GM10248 (cell line): ENCODE results near the gene TMCO4.

ENCODE experiments used
- CTCF ChIA-PET: fragments of 300-600 bp; sonication (Branson Sonifier 250); formaldehyde crosslinking; extraction: SDS; loops from one replicate; lab custom pipeline; 2021; ENCODE audit warnings: antibody characterized with exemption; lab: Yijun Ruan, JAX
- POLR2A ChIA-PET: fragments of 350-650 bp; sonication (Branson Sonifier 250); formaldehyde crosslinking; extraction: SDS; loops from one replicate; lab custom pipeline; 2020; ENCODE audit warnings: antibody characterized with exemption; lab: Yijun Ruan, JAX
- DNase-seq: peaks from one replicate; pipeline ENCODE4 v3.0.0; 2012; ENCODE audit errors: extremely low spot score
- TF ChIP-seq, protein P1 (sequence below): IDR thresholded peaks from 2 replicates; pipeline ENCODE4 v1.5.1; 2012; ENCODE audit warnings: mild to moderate bottlenecking, low read depth; ENCODE audit errors: extremely low read depth, missing control alignments, control extremely low read depth

The TMCO4 gene

DNA sequence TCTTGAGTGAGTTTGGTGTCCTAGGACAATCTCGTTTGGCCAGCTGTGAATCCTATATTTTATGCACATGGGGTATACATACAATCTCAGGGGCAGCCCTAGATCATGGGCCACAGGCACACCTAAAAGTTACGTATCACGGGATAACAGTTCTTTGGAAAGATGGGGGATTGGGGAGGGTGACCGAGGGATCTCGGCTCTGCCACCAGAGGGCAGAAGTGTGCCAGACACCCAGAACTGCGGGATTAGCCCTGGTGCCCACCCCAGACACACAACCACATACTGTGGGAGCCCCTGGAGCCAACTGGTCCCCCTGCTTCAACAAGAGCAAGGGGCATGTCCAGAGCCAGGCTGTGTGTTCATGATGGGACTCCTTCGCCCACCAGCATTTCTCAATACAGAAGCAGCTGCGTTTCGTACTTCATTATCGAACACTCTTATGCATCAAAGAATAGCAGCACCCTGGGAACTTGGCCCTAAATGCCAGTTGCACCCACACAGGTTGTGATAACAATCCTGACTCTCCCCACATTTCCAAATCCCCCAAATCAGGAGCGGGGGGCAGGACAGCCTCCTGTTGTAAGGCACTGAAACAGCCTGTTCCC is 37.4 kb downstream of the TMCO4 start:
- TF ChIP-seq, protein P1, sequence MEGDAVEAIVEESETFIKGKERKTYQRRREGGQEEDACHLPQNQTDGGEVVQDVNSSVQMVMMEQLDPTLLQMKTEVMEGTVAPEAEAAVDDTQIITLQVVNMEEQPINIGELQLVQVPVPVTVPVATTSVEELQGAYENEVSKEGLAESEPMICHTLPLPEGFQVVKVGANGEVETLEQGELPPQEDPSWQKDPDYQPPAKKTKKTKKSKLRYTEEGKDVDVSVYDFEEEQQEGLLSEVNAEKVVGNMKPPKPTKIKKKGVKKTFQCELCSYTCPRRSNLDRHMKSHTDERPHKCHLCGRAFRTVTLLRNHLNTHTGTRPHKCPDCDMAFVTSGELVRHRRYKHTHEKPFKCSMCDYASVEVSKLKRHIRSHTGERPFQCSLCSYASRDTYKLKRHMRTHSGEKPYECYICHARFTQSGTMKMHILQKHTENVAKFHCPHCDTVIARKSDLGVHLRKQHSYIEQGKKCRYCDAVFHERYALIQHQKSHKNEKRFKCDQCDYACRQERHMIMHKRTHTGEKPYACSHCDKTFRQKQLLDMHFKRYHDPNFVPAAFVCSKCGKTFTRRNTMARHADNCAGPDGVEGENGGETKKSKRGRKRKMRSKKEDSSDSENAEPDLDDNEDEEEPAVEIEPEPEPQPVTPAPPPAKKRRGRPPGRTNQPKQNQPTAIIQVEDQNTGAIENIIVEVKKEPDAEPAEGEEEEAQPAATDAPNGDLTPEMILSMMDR, result peak; percentile 78
- ChIA-PET CTCF (interaction anchor here (0.8 to 2.3 kb wide), 17 partner anchors 8 to 390 kb away, joined by 3 to 12 read pairs (median 4); no protein-coding TSS in a partner anchor), POLR2A (no interaction called here)
- peak; percentile 65 for DNase-seq

DNA sequence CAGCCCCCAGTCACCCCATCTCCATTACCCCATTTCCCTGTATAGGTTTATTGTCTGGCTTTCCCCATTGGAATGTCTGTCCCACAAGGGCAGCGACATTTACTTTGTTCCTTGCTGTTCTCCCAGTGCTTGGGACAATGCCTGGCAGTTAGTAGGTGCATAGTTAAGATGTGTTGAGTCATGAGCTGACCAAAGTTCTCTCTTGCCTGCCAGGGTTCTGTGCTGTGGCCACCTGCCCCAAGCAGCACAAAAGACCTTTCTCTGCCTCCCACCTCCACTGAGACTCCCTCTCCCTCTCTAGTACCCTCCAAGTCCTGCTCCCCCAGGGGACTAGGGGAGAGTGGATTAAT is 40.0 kb downstream of the TMCO4 start:
- POLR2A ChIA-PET, result no interaction called here
- no peak for DNase-seq
- TF ChIP-seq, protein P1, result no peak
- CTCF ChIA-PET, result interaction anchor here (1.5 kb wide), 1 partner anchor 123 kb away, joined by 5 read pairs; the partner anchor contains the start of gene OTUD3

DNA sequence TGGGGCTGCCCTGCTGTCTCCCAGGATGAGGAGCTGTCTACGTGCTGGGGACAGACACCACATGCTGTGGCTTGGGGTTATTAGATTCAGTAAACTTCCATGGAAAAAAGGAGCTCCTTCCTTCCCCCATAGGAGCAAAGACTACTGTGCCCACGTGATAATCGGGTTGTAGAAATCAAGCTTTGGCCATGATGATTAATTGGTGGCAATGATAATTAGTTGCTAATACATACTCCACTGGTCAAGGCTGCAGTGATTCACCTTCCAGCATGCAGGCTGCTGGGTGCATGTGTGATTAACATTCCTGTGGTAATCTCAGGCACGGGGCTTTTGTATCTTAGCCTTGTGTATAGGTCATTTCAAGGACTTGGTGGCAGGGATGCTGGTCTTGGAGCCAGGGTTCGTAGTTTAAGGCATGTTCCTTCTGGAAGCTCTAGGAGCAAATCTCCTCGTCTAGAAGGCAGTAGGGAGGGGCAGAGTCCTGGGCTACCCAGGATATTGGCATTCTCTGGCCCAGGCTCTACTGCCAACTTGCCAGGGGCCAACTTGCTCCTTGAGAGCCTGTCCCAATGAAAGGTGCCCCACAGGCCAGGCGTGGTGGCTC is 41.4 kb downstream of the TMCO4 start:
- ChIA-PET CTCF (no interaction called here), POLR2A (no interaction called here)
- TF ChIP-seq, protein P1, result no peak
- no peak for DNase-seq

DNA sequence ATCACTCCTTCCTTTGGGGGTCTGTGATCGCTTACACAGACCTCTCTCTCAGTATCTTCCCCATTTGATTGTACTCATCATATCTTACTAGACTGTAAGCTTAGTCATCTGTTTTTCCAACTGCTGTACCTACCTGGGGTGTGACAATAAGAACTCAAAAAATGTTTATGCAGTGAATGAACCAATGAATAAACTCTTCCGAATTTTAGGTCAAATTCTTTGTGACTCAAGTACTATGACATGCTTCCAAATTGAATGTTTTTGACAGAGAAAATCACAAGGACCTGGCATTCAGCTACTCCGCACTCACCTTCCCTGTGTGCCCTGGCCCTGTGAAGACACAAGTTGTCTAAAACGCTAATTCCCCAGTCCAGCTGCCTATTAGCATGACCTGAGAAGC is 42.1 kb downstream of the TMCO4 start:
- TF ChIP-seq, protein P1, result no peak
- DNase-seq, result no peak
- ChIA-PET CTCF (no interaction called here), POLR2A (no interaction called here)

DNA sequence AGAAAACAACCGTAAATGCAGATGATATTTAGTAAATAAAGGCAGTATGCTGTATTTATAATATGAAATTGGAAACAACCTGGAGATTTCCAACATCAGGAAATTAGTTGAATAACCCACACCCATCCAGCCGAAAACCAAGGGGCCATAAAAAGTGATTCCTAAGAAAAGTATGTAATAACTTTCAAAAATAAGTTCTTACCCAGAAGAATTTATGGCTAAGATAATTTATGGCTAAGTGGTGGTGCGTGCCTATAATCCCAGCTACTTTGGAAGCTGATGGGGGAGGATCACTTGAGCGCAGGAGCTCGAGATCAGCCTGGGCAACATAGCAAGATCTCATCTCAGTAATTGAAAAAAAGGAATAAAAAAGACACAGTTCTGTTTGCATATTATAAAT is 43.2 kb downstream of the TMCO4 start:
- CTCF ChIA-PET, result no interaction called here
- no peak for DNase-seq
- TF ChIP-seq, protein P1, result no peak
- POLR2A ChIA-PET, result no interaction called here

DNA sequence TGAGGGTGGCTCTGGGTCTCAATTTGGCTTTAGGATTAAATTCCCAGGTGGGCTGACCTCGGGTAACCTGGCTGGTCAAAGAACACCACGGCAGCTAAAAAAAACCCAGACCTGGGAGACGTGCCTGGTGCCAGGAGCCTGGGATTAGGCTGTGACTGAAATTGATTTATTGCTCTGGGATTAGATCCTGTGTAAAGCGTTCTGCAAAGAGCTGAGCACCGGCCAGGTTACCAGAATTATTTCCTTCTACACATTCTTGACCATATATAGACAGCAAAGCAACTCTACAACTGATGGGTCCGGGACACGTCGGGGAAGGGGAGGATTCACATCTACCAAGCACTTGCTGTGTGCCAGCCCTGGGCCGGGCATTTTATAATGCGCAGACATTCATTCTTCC is 45.2 kb downstream of the TMCO4 start:
- TF ChIP-seq, protein P1, result no peak
- ChIA-PET POLR2A (no interaction called here), CTCF (no interaction called here)
- no peak for DNase-seq
